GM18526 (cell line): ENCODE data around the gene CHST4.

Experiments
- POLR2A ChIP-seq: IDR thresholded peaks from 3 replicates; pipeline ENCODE4 v1.6.1; 2011; ENCODE audit not compliant: insufficient read length; ENCODE audit errors: extremely low read depth

Gene CHST4

DNA sequence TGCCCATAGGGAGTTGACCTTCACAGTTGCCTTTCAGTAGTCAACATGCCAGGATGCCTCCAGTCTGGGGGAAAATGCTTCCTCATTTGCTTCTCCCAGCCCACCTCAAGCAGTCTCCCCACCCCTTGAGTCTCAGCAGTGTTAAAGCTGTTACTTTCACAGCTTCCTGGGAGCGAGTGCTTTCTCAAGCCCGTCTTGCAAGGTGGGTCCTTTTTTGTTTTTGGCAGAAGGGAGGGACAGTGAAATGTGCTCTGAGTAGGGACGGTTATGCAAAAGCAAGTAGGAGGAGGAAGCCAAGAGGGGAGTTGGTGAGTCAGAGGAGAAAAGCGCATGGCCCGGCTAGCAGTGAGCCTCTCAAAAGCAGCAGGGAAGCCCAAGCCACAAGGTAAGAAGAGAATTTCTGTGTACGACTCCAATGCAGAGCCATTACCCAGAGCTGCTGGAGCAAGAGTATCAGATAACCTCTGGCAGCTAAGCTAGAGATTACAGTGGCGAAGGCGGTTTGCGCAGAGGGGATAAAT, at the start of gene CHST4:
Gene CHST4 (plus strand): TSS at position 316 of the 521 bp plus-strand sequence. CDS start 10,252 bp downstream, outside the sequence.
- TF ChIP-seq POLR2A: no peak

DNA sequence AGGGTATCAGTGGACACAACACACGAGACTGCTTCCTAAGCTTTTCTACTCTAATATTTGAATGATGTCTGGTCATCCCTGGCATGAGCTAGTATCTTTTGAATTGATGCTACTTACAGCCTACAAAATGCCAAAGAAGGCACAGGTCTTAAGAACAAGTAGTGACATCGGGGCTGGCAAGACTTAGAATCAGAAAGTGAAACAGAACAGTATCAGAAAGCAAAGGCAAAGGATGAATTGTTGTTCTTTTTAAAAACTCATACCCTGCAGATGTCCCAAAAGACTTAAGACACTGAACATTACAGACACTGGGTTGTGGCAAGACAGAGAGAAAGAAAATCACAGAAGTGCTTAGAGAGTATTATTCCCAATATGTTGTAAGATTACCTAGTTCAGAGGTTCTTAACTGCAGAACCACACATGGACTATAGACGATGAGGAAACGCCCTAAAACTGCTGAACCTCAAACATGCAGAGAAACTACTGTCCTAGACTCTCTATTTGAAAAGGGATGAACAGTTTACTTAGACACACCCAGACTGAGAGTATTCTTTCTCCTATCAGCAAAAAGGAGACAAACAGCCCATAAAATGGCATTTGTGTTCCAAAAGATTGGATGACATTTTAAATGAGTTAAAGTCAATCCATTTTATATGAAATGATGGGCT, 49.6 kb upstream of the CHST4 start:
- TF ChIP-seq POLR2A: no peak

DNA sequence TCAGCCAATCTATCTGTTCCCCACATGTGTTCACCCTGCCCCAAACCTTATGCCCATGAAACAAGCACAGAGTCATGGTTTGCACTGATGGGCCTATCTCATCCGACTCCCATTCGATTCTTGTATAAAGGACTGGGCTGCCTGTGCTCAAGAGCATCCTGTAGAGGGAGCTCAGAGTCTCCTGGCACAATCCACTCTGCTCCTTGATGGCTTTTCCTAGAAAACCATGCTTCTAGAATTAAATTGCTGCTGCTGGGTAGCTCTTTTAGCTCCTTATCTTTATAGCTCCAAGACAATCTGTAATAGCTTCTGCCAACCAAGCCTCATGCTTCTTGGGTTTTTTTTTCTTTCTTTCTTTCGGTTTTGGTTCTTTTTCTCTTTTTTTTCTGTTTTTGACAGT, 46.8 kb upstream of the CHST4 start:
- no peak for TF ChIP-seq POLR2A

DNA sequence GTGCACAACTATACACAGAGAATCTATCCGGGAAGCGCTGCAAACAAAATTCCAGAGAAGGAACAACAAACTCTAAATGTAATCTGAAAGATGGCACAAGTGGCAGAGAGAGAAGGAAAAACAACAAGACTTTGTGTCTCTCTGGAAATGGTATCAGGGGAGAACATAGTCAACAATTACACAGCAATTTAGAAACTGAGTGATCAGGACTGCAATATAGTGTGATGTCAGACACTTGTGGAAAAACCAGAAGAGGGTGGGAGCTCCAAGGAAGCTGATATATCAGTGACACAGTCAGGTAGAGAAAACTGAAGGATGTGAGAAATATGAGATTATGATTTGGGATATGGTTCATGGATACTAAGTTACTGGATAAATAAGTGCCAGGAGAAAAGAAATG, 45.3 kb upstream of the CHST4 start:
- no peak for TF ChIP-seq POLR2A

DNA sequence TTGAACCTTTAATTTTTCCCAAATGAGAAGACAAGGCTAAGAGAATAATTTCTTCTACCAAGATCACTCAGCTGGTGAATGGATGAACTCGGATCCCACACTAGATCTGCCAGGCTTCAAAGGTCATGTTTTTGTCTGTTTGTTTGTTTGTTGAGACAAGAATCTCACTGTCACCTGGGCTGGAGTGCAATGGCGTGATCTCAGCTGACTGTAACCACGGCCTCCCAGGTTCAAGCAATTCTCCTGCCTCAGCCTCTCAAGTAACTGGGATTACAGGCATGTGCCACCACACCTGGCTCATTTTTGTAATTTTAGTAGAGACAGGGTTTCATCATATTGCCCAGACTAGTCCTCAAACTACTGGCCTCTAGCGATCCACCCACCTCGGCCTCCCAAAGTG, 43.7 kb upstream of the CHST4 start:
- TF ChIP-seq POLR2A: no peak

DNA sequence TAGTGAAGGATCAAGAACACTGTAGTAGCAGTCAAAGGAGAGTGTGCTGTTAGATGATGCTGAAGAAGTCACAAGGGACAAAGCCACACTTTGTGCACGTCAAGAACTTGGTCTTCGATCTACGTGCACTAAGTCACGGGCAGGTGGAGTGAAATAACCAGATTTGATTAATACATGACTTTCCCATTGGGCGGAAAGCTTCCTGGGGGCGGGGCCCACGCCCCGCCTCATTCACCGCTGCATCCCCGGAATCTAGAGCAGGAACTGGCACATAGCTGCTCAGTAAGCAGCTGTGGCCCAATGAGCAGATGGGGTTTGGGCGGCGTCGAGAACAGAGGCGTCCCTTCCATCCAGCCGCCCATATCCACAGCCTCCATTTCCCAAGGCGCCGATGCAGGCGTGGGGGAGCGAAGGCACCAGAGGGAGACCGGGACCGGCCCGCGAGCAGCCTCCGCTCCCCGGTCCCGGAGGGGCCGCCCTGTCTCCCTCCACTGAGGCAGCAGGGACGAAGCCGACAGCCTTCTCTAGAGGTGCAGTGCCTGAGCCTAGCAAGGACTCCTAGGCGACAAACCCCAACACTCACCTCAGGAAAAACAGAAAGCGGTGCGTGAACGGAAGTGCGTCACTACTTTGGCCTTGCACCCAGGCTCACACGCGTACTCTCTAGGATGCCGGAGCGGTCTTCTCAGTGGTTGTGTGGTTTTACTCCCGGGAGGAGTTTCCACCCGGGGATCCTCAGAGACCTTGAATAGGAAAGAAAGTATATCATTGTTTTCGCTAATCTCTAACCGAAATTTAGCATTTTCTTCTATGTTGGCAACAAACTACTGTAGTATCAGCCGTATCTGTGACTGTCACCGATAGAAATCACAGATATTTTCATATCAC, 42.0 kb upstream of the CHST4 start:
- TF ChIP-seq POLR2A: peak; percentile 66

DNA sequence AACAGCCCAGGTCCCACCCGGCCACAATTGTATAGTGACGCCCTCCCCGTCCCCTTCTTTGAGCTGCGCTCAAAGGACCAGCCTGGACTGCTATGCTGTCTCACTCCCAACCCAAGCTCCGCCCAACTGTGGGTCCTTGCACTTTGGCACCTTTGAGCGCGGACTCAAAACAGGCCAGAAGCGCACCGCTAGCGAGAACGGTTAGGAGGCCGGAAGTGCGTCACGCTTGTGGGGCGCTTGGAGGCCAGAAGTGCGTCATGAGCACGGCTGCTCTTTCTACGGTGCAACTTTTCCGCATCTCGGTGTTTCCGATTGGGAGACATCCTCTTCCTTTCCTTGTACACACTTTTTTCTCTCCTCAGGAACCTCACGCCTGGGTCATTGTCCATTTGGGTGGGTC, 37.1 kb upstream of the CHST4 start, which contains the start of gene ZNF19:
Gene ZNF19 (minus strand): TSS at position 203 of the 400 bp plus-strand sequence. CDS start 7,210 bp downstream, outside the sequence.
- TF ChIP-seq POLR2A: no peak

DNA sequence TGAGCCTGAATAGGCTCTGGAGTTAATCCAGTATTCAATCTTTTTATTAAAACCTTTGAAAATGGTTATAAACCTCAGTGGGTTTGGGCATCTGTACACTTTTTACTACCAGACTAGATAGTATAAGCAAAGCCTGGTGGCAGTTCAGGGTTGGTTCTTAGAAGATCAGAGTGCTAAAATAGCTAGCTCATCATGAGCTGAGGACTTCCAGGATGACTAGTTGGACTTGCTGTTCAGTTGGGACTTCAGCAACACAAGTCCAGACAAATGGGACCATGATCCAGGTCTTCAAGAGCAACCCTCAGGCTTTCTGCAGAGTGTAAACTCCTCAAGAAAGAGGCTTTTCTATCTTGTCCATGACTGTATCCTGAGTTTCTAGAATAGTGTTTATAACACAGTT, 35.9 kb upstream of the CHST4 start:
- TF ChIP-seq POLR2A: no peak

DNA sequence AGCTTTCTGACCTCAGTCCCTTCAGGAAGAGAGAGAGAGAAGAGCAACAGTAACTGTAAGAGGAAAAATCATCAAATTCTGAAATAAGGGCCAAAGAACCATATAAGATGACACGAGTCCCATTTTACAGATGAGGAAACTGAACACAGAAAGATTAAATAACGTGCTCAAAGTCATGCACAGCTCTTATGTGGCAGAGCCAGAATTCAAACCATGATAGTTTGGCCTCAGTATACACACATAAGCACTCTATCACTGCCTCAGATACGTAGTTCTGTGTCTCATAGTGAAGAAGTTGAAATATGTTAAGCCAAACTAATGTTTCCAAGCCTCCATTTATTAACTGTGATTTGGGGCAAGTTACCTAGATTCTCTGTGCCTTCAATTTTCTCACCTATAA, 35.2 kb upstream of the CHST4 start:
- no peak for TF ChIP-seq POLR2A

DNA sequence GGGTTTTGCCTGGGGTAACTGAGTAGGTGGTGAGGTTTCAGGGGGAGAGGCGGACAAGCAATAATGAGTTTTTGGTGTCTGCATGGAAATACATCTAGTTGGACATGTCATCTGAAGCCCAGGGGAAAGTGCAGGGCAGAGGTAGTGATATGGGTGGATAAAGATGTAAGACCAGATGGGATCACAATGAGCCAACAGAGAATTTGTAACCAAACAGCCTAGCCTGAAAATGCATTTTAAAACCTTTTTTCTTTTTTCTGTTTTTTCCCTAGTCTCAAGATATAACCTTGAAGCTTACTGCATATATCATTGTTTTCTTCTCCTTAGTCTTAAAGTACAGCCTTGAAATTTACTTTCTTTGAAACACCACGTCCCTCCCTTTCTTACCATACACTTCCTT, 33.4 kb upstream of the CHST4 start:
- TF ChIP-seq POLR2A: no peak

DNA sequence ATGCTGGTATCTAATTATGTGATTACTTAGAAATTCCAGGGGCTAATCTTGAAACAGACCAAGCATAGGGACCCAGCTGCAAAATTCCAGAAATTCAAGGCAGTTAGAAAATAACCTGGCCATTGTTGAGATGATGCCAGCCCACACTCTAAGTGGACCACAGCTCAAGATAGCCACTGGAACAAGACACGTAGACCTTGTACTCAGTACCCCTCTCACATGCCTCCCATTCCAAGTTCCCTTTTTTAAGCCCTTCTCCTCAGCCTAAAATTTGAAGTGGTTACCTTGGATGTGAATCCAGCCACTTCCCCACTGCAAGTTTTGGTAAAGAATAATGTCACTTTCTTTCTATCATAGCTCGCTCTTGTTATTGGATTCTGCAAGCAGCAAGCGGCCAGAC, 33.0 kb upstream of the CHST4 start:
- TF ChIP-seq POLR2A: no peak

DNA sequence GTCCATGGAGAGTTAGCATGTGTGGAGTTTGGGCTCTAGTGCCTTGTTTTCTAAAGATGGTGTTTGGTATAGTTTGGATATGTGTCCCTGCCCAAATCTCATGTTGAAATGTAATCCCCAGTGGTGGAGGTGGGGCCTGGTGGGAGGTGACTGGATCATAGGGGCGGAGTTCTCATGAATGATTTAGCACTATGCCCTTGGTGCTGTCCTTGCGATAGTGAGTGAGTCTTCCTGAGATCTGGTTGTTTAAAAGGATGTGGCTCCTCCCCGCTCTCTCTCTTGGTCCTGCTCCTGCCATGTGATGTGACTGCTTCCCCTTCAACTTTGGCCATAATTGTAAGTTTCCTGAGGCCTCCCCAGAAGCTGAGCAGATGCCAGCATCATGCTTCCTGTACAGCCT, 28.2 kb upstream of the CHST4 start:
- TF ChIP-seq POLR2A: no peak

DNA sequence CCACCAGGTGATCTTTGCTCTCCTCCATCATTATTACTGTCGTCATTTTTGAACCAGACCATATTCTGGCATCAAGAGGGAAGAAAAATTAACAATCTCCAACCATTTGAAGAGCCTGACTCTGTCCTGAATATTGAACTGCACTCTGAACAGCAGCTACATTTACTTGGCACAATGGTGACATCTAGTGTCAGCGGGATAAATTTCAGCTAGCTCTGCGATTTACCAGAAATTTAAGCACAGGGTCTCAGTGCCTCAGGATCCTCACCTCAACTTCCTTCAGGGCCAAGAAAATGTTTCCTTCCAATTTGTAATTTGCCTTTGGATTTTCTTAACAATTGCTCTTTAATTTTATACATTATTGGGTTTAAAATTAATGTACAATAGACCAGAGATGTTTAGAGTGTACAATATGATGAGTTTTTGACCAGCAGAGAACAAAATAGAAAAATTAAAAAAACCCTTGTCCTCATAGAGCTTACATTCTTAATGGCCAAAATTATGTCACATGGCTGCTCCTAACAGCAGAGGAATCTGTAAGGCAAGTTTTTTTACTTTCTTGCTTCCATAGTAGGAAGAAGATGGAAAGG, 26.4 kb upstream of the CHST4 start:
- TF ChIP-seq POLR2A: no peak

DNA sequence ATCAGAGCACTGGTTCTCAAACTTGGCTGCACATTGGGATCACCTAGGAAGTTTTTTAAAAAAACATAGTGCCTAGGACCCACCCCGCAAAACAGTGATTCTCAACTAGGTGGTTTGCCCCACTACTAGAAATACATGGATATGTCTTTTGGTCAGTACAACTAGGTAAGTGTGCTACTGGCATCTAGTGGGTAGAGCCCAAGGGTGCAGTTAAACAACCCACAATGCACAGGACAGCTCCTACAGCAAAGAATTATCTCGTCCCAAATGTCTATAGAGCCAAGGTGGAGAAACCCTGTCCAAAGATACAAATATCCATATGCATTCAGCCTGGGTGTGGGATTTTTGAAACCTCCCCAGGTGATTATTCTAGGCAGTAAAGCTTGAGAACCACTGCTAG, 25.3 kb upstream of the CHST4 start:
- no peak for TF ChIP-seq POLR2A

DNA sequence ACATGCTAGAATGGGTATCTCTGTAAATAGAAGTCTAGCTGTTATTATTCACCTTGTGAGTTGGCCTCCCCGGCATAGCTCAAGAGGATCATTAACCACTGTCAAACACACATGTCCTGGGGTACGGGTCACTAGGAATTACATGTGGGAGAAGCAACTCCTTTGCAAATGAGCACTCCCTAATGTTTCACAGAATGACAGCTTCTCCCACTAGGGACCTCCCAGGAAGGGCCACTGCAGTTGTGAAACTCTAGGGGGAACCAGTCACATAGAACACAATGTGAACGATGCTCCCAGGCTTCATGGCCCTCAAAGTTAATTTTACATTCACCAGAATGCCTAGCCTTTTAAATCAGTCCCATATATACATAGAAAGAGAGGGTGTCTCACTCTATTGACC, 24.7 kb upstream of the CHST4 start:
- TF ChIP-seq POLR2A: no peak

DNA sequence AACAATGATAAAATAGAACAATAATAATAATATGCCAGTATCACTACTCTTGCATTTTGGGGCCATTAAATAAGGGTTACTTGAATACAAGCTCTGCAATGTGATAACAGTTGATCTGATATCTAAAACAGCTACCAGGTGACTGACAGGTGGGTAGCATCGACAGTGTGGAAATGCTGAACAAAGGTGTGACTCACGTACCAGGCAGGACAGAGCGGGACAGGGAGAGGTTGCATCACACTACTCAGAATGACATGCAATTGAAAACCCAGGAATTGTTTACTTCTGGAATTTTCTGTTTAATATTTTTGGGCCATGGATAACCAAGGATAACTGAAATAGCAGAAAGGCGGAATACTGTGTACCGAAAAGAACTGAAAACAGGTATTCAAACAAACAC, 21.3 kb upstream of the CHST4 start:
- TF ChIP-seq POLR2A: no peak
